ENCODE results near the gene ZFP92. TPM values are rescaled to one million over a fixed set of nuclear protein-coding genes. Genes with fewer than 3 reads are reported as not detected.
"Not testable (repeated sequence)": the region's sequence is repeated elsewhere in the genome, so short reads cannot be mapped to it uniquely, and the experiment has no call there.

The ZFP92 gene
- total RNA-seq, 2 donors from 2014 or later, result 0.85 to 2.0 TPM

- DNase-seq (no peak), ATAC-seq (no peak)
- intact Hi-C loops (cut with DNase I), result no loop called here
Observed at GRCh38 chrX:153401133-153401764, 10.0 kb upstream of the ZFP92 start, which contains the start of gene PNMA6E. PNMA6E (minus strand) TSS chrX:153401350; CDS start chrX:153398849, 2,501 bp downstream.

- ATAC-seq; intact Hi-C loops (cut with DNase I); DNase-seq: not testable (repeated sequence)
Observed at GRCh38 chrX:153404333-153404732, 6.9 kb upstream of the ZFP92 start.

GRCh38 chrX:153405426-153405825 lies 5.8 kb upstream of the ZFP92 start:
- ATAC-seq, result no peak
- intact Hi-C loops (cut with DNase I), result no loop called here
- DNase-seq, result no peak

- intact Hi-C loops (cut with DNase I), result no loop called here
- DNase-seq (no peak), ATAC-seq (no peak)
Observed at GRCh38 chrX:153406011-153406410, 5.3 kb upstream of the ZFP92 start.

GRCh38 chrX:153406903-153407302 lies 4.4 kb upstream of the ZFP92 start:
- intact Hi-C loops (cut with DNase I), result no loop called here
- ATAC-seq, result no peak
- no peak for DNase-seq

- ATAC-seq (no peak), DNase-seq (no peak)
- intact Hi-C loops (cut with DNase I), result no loop called here
Observed at GRCh38 chrX:153407736-153408135, 3.5 kb upstream of the ZFP92 start.

GRCh38 chrX:153408221-153408721 lies 3.0 kb upstream of the ZFP92 start:
- ATAC-seq, result no peak
- DNase-seq, result no peak
- intact Hi-C loops (cut with DNase I), result no loop called here

GRCh38 chrX:153408871-153409351 lies 2.4 kb upstream of the ZFP92 start:
- intact Hi-C loops (cut with DNase I), result no loop called here
- DNase-seq, result no peak
- no peak for ATAC-seq

GRCh38 chrX:153409414-153410101 lies 1.7 kb upstream of the ZFP92 start:
- DNase-seq, result no peak
- intact Hi-C loops (cut with DNase I), result no loop called here

GRCh38 chrX:153410373-153410772 lies 899 bp upstream of the ZFP92 start:
- intact Hi-C loops (cut with DNase I), result no loop called here

More at GRCh38 chrX:153409414-153410101, 1.7 kb upstream of the ZFP92 start:
- no peak for ATAC-seq

GRCh38 chrX:153410888-153411254 lies 401 bp upstream of the ZFP92 start:
- intact Hi-C loops (cut with DNase I), result no loop called here
- DNase-seq (no peak), ATAC-seq (no peak)

More at GRCh38 chrX:153410373-153410772, 899 bp upstream of the ZFP92 start:
- DNase-seq, result no peak
- no peak for ATAC-seq

- intact Hi-C loops (cut with DNase I), result no loop called here
- DNase-seq, result no peak
- no peak for ATAC-seq
Observed at GRCh38 chrX:153411988-153412574, 809 bp downstream of the ZFP92 start.

- intact Hi-C loops (cut with DNase I), result no loop called here
- no peak for DNase-seq
- no peak for ATAC-seq
Observed at GRCh38 chrX:153412746-153413720, 1.8 kb downstream of the ZFP92 start.

- no peak for ATAC-seq
Observed at GRCh38 chrX:153413731-153414130, 2.5 kb downstream of the ZFP92 start.

GRCh38 chrX:153414856-153415510 lies 3.7 kb downstream of the ZFP92 start:
- intact Hi-C loops (cut with DNase I), result no loop called here
- DNase-seq (no peak), ATAC-seq (peak in 1 of 2 donors; percentile 32)

More at GRCh38 chrX:153413731-153414130, 2.5 kb downstream of the ZFP92 start:
- DNase-seq, result no peak
- intact Hi-C loops (cut with DNase I), result no loop called here

- intact Hi-C loops (cut with DNase I), result no loop called here
- DNase-seq (no peak), ATAC-seq (peak; percentile 16 to 21)
Observed at GRCh38 chrX:153416781-153417450, 5.6 kb downstream of the ZFP92 start.

- intact Hi-C loops (cut with DNase I), result no loop called here
- no peak for DNase-seq
Observed at GRCh38 chrX:153417637-153418036, 6.4 kb downstream of the ZFP92 start.

More at GRCh38 chrX:153417637-153418036, 6.4 kb downstream of the ZFP92 start:
- ATAC-seq, result no peak

Data from left cardiac atrium (tissue), 4 donors.